ENCODE results near the gene PNPLA7.

PNPLA7 gene

DNA sequence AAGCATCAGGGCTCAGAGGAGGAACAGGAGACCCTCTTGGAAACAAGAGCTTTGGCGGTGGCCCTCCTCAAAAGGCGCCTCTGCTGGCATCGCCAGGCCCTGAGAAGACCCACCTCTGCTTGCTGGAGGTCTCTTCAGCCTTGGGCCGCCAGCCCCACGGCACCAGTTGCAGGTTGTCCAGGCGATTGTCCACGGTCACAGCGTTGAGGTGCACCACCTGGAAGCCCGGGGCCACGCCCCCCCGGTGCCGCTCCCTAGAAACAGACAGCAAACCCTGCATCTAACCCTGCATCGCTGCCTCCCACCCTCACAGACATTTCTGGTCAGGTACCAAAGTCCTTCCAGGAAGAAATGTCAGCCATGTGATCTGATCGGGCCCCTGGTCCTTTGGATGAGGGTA, 36.7 kb upstream of the PNPLA7 start:
- no peak overlapping the region for H2AK5ac ChIP-seq (ENCODE audit: low read length)
- no peaks in the 10 kb centered on the region for H3K27me3 ChIP-seq (ENCODE audit: insufficient read depth, low read length, poor library complexity)
- no peak overlapping the region for H3K56ac ChIP-seq (ENCODE audit: low read length)
- H3K36me3 ChIP-seq (ENCODE audit: control insufficient read depth, insufficient read depth, low read length), result peaks cover 23% of the 10 kb centered on the region
- no peak overlapping the region for H3K27ac ChIP-seq (ENCODE audit: low read depth, low read length)
- no peak overlapping the region for H3K23ac ChIP-seq (ENCODE audit: low read length)
- no peak overlapping the region for H3K4me2 ChIP-seq (ENCODE audit: low read length)
- H2BK5ac ChIP-seq (ENCODE audit: low read length), result no peak overlapping the region
- no peaks in the 10 kb centered on the region for H3K4me1 ChIP-seq (ENCODE audit: control insufficient read depth, low read depth, low read length)
- no peak overlapping the region for H4K5ac ChIP-seq (ENCODE audit: low read length)
- no peak overlapping the region for H3K4me3 ChIP-seq (ENCODE audit: low read length)
- H4K8ac ChIP-seq (ENCODE audit: low read depth, low read length), result no peak overlapping the region
- WGBS (ENCODE audit: extremely low coverage, insufficient coverage, low lambda C conversion rate), result no CpG with 5 or more reads among the region's 14 CpGs
- H3K79me2 ChIP-seq (ENCODE audit: control insufficient read depth, insufficient read depth, low read length), result peaks cover 12% of the 10 kb centered on the region
- H3K18ac ChIP-seq (ENCODE audit: low read length), result no peak overlapping the region
- H3K9ac ChIP-seq (ENCODE audit: low read length), result no peak overlapping the region
- peaks cover 19% of the 10 kb centered on the region for H3K79me1 ChIP-seq (ENCODE audit: low read length)
- H2BK15ac ChIP-seq (replicated peaks; ENCODE audit: low read depth), result no peak overlapping the region
- no peak for DNase-seq
- no peak overlapping the region for H3K4ac ChIP-seq (ENCODE audit: low read depth, low read length)
- H2BK120ac ChIP-seq (ENCODE audit: low read depth, low read length), result no peak overlapping the region

DNA sequence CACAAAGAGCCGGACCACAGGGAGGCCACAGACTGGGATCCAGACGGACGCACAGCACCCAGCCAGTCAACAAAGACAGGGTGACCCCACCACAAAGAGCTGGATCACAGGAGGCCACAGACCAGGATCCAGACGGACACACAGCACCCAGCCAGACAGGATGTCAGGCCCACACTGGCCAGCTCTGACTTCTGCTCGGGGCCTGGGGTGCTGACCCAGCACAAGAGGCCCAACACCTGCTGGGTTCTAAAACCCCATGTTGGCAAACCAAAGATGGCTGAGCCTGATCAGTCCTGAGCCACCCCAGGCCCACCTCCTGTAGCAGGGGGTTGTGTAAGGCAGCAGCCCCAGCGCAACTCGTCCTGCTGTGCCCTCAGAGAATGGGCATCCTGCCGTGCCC, 33.8 kb upstream of the PNPLA7 start:
- no CpG with 5 or more reads among the region's 8 CpGs for WGBS (ENCODE audit: extremely low coverage, insufficient coverage, low lambda C conversion rate)
- Histone ChIP-seq H3K36me3 (ENCODE audit: control insufficient read depth, insufficient read depth, low read length) (peaks cover 23% of the 10 kb centered on the region), H3K79me2 (ENCODE audit: control insufficient read depth, insufficient read depth, low read length) (peaks cover 5% of the 10 kb centered on the region)

DNA sequence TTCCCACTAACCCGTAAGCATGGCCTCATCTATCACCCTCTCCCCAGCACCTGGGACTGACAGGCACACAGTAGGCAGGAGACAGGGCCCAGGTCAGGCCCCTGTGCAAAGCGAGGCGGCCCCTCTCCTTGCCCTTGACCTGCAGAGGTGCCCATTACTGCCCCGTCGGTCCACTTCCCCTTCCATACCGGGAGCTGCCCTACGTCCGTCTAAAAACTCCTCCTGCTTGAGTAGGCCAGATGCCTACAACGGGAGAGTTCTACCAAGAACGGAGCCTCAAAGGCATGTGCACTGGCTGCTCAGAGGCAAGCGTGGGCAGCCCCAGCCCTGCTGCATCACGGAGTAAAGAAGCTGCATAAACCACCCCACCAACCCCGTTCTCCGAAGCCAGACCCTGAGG, 33.1 kb upstream of the PNPLA7 start:
- H3K79me2 ChIP-seq (ENCODE audit: control insufficient read depth, insufficient read depth, low read length), result peaks cover under 1% of the 10 kb centered on the region
- no CpG with 5 or more reads among the region's 14 CpGs for WGBS (ENCODE audit: extremely low coverage, insufficient coverage, low lambda C conversion rate)
- H2BK5ac ChIP-seq (ENCODE audit: low read length), result no peak overlapping the region

More for the DNA sequence above, 33.8 kb upstream of the PNPLA7 start:
- no peaks in the 10 kb centered on the region for H3K4me1 ChIP-seq (ENCODE audit: control insufficient read depth, low read depth, low read length)
- no peak overlapping the region for H3K4me2 ChIP-seq (ENCODE audit: low read length)
- H2AK5ac ChIP-seq (ENCODE audit: low read length), result no peak overlapping the region
- H3K27ac ChIP-seq (ENCODE audit: low read depth, low read length), result no peak overlapping the region
- peaks cover 12% of the 10 kb centered on the region for H3K79me1 ChIP-seq (ENCODE audit: low read length)
- no peak overlapping the region for H2BK120ac ChIP-seq (ENCODE audit: low read depth, low read length)
- DNase-seq, result no peak
- H3K27me3 ChIP-seq (ENCODE audit: insufficient read depth, low read length, poor library complexity), result no peaks in the 10 kb centered on the region
- no peak overlapping the region for H4K8ac ChIP-seq (ENCODE audit: low read depth, low read length)
- H3K9ac ChIP-seq (ENCODE audit: low read length), result no peak overlapping the region
- no peak overlapping the region for H4K5ac ChIP-seq (ENCODE audit: low read length)
- H2BK15ac ChIP-seq (replicated peaks; ENCODE audit: low read depth), result no peak overlapping the region
- H3K4me3 ChIP-seq (ENCODE audit: low read length), result no peak overlapping the region
- no peak overlapping the region for H3K56ac ChIP-seq (ENCODE audit: low read length)
- H3K4ac ChIP-seq (ENCODE audit: low read depth, low read length), result no peak overlapping the region
- H3K18ac ChIP-seq (ENCODE audit: low read length), result no peak overlapping the region
- H2BK5ac ChIP-seq (ENCODE audit: low read length), result no peak overlapping the region
- no peak overlapping the region for H3K23ac ChIP-seq (ENCODE audit: low read length)

DNA sequence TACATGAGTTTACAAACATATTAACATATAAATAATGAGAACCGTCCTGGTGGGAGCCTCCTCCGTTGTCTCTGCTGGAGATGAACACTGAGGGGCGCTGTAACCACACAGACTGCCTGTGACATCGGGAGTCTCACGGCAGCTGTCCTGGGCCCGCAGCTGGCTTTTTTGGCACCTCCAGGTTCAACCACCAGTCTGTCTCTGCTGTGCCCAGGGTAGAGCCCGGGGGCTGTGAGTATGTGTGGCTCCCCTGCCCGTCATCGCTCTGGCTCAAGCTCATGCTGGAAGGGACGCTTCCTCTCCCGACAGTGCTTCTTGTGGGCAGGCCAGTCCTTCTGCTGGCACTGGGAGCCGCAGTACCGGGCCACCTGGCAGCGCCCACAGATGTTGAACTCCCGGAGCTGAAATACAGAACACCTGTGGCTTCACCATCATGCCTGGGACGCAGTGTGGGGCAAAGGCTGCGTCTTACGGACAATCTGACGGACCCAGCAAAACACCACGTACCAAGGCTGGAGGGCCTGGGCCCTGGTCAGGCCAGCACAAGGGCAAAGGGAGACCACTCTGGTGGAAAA, 32.2 kb upstream of the PNPLA7 start:
- Histone ChIP-seq H3K18ac (ENCODE audit: low read length) (no peak overlapping the region), H2AK5ac (ENCODE audit: low read length) (no peak overlapping the region), H4K8ac (ENCODE audit: low read depth, low read length) (no peak overlapping the region), H3K36me3 (ENCODE audit: control insufficient read depth, insufficient read depth, low read length) (peaks cover 16% of the 10 kb centered on the region), H3K23ac (ENCODE audit: low read length) (no peak overlapping the region), H2BK15ac (replicated peaks; ENCODE audit: low read depth) (no peak overlapping the region), H3K79me1 (ENCODE audit: low read length) (peaks cover 5% of the 10 kb centered on the region), H3K4ac (ENCODE audit: low read depth, low read length) (no peak overlapping the region), H2BK5ac (ENCODE audit: low read length) (no peak overlapping the region), H3K27me3 (ENCODE audit: insufficient read depth, low read length, poor library complexity) (no peaks in the 10 kb centered on the region), H4K5ac (ENCODE audit: low read length) (no peak overlapping the region), H3K79me2 (ENCODE audit: control insufficient read depth, insufficient read depth, low read length) (peaks cover 9% of the 10 kb centered on the region), H3K4me2 (ENCODE audit: low read length) (no peak overlapping the region), H3K4me1 (ENCODE audit: control insufficient read depth, low read depth, low read length) (peaks cover 2% of the 10 kb centered on the region), H3K4me3 (ENCODE audit: low read length) (no peak overlapping the region), H2BK120ac (ENCODE audit: low read depth, low read length) (no peak overlapping the region), H3K9ac (ENCODE audit: low read length) (no peak overlapping the region), H3K27ac (ENCODE audit: low read depth, low read length) (no peak overlapping the region), H3K56ac (ENCODE audit: low read length) (no peak overlapping the region)
- WGBS (ENCODE audit: extremely low coverage, insufficient coverage, low lambda C conversion rate), result no CpG with 5 or more reads among the region's 20 CpGs
- peak; percentile 37 for DNase-seq

More for the DNA sequence above, 33.1 kb upstream of the PNPLA7 start:
- Histone ChIP-seq H3K4me2 (ENCODE audit: low read length) (no peak overlapping the region), H2AK5ac (ENCODE audit: low read length) (no peak overlapping the region), H3K4ac (ENCODE audit: low read depth, low read length) (no peak overlapping the region), H3K79me1 (ENCODE audit: low read length) (peaks cover 6% of the 10 kb centered on the region), H3K4me1 (ENCODE audit: control insufficient read depth, low read depth, low read length) (no peaks in the 10 kb centered on the region), H4K5ac (ENCODE audit: low read length) (no peak overlapping the region), H3K27ac (ENCODE audit: low read depth, low read length) (no peak overlapping the region), H2BK120ac (ENCODE audit: low read depth, low read length) (no peak overlapping the region), H4K8ac (ENCODE audit: low read depth, low read length) (no peak overlapping the region), H3K56ac (ENCODE audit: low read length) (no peak overlapping the region), H3K23ac (ENCODE audit: low read length) (no peak overlapping the region), H3K18ac (ENCODE audit: low read length) (no peak overlapping the region), H3K4me3 (ENCODE audit: low read length) (no peak overlapping the region), H3K27me3 (ENCODE audit: insufficient read depth, low read length, poor library complexity) (no peaks in the 10 kb centered on the region), H3K36me3 (ENCODE audit: control insufficient read depth, insufficient read depth, low read length) (peaks cover 20% of the 10 kb centered on the region), H3K9ac (ENCODE audit: low read length) (no peak overlapping the region), H2BK15ac (replicated peaks; ENCODE audit: low read depth) (no peak overlapping the region)
- no peak for DNase-seq

DNA sequence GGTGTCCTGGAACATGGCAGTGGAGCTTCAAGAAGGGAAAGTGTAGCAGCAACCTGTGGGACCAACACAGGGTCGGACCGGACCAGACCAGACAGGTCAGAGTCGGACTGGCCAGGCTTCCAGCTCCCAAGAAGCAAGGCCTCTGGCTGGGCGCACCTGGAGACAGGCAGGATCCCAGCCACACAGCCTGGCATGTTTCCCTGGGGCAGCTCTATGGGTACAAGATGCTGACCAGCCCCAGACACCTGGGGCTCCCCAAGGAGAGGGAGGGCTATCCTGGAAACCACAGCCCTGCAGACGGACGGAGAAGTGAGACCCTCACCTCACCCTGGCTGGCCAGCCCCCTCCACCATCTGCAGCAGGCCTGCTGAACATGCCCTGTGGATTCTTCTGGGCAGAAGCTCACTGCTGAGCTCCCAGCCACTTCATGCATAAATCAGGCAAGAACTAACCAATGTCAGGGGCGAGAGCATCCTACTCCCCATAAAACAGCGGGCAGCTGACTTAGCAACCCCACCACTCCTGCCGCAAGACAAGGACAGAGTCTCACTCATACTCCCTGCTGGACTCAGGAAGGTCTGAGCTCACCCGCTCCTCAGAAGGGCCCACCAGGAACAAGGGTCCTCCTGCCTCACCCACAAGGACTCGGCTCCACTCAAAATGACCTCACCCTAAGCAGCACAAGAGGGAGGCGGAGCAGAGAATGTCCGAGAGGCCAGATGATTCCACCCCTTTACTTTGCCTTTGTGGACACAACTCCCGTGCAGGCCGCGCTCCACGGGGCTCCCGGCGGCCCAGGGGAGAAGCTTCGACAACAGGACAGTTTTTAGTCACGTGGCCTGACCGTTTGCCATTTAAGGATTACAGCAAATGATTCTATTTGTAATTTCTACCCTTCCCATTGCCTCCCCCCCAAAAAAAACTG, 31.4 kb upstream of the PNPLA7 start:
- no peak overlapping the region for H3K9ac ChIP-seq (ENCODE audit: low read length)
- H2AK5ac ChIP-seq (ENCODE audit: low read length), result no peak overlapping the region

More for the DNA sequence above, 31.4 kb upstream of the PNPLA7 start:
- H3K36me3 ChIP-seq (ENCODE audit: control insufficient read depth, insufficient read depth, low read length), result peaks cover 14% of the 10 kb centered on the region
- H3K56ac ChIP-seq (ENCODE audit: low read length), result no peak overlapping the region
- H3K79me1 ChIP-seq (ENCODE audit: low read length), result peaks cover 9% of the 10 kb centered on the region
- H4K8ac ChIP-seq (ENCODE audit: low read depth, low read length), result no peak overlapping the region
- H3K79me2 ChIP-seq (ENCODE audit: control insufficient read depth, insufficient read depth, low read length), result peaks cover 16% of the 10 kb centered on the region
- H3K4me3 ChIP-seq (ENCODE audit: low read length), result no peak overlapping the region
- no peak overlapping the region for H2BK15ac ChIP-seq (replicated peaks; ENCODE audit: low read depth)
- no peak overlapping the region for H2BK120ac ChIP-seq (ENCODE audit: low read depth, low read length)
- H4K5ac ChIP-seq (ENCODE audit: low read length), result no peak overlapping the region
- H3K4me1 ChIP-seq (ENCODE audit: control insufficient read depth, low read depth, low read length), result peaks cover 5% of the 10 kb centered on the region
- no peak overlapping the region for H3K4me2 ChIP-seq (ENCODE audit: low read length)
- no peaks in the 10 kb centered on the region for H3K27me3 ChIP-seq (ENCODE audit: insufficient read depth, low read length, poor library complexity)
- H2BK5ac ChIP-seq (ENCODE audit: low read length), result no peak overlapping the region
- no CpG with 5 or more reads among the region's 22 CpGs for WGBS (ENCODE audit: extremely low coverage, insufficient coverage, low lambda C conversion rate)
- DNase-seq, result no peak
- H3K27ac ChIP-seq (ENCODE audit: low read depth, low read length), result no peak overlapping the region
- H3K18ac ChIP-seq (ENCODE audit: low read length), result no peak overlapping the region
- no peak overlapping the region for H3K4ac ChIP-seq (ENCODE audit: low read depth, low read length)
- no peak overlapping the region for H3K23ac ChIP-seq (ENCODE audit: low read length)
